WTC11 (cell line): Measurements from ENCODE around the gene CROCC. TPM values are rescaled to one million over a fixed set of nuclear protein-coding genes. Genes with fewer than 3 reads are reported as not detected.
A peak's percentile ranks its signal among the peaks of the same experiment; 100 is the strongest.

Experiments
- ATAC-seq: fragments of 200-7000 bp; cut with Tn5 transposase; 2 replicates; pipeline ENCODE4 v1.10.0; 2021; ENCODE audit warnings: mild to moderate bottlenecking, moderate library complexity
- CTCF ChIA-PET: fragments of 300-600 bp; sonication (Branson Sonifier 250); formaldehyde crosslinking; loops from one replicate; lab custom pipeline; 2021; ENCODE audit warnings: antibody characterized with exemption; lab: Charles Lee
- POLR2A ChIA-PET: fragments of 350-600 bp; sonication (Branson Sonifier 250); formaldehyde crosslinking; loops from one replicate; lab custom pipeline; 2021; ENCODE audit warnings: antibody characterized with exemption; lab: Charles Lee
- DNase-seq: peaks from one replicate; pipeline ENCODE4 v3.0.0; 2021; ENCODE audit warnings: low spot score
- H3K27ac Mint-ChIP-seq: 2 replicates; pipeline ENCODE4 v1.8.0; 2021; ENCODE audit warnings: mixed read lengths
- H3K27me3 Mint-ChIP-seq: 2 replicates; pipeline ENCODE4 v1.8.0; 2021; ENCODE audit warnings: low read depth, mild to moderate bottlenecking, moderate library complexity, mixed read lengths
- H3K36me3 Mint-ChIP-seq: 2 replicates; pipeline ENCODE4 v1.8.0; 2021; ENCODE audit warnings: mixed read lengths
- H3K4me1 Mint-ChIP-seq: 2 replicates; pipeline ENCODE4 v1.8.0; 2022; ENCODE audit warnings: mixed read lengths
- H3K4me3 Mint-ChIP-seq: 2 replicates; pipeline ENCODE4 v1.8.0; 2021; ENCODE audit warnings: mild to moderate bottlenecking, moderate library complexity, mixed read lengths
- H3K9me3 Mint-ChIP-seq: 2 replicates; pipeline ENCODE4 v1.8.0; 2021; ENCODE audit warnings: mixed read lengths
- ATF6 ChIP-seq: sonication (generic); formaldehyde crosslinking; IDR thresholded peaks from 2 replicates; pipeline ENCODE4 v1.8.1; 2023; ENCODE audit warnings: mild to moderate bottlenecking, missing genetic modification reagents
- ELF4 ChIP-seq: sonication (generic); formaldehyde crosslinking; IDR thresholded peaks from 2 replicates; pipeline ENCODE4 v1.8.1; 2022; ENCODE audit warnings: low read depth, mild to moderate bottlenecking, moderate library complexity, missing genetic modification reagents
- FOXK1 ChIP-seq: sonication (generic); formaldehyde crosslinking; IDR thresholded peaks from 2 replicates; pipeline ENCODE4 v1.8.0; 2022; ENCODE audit warnings: mild to moderate bottlenecking, moderate library complexity, missing genetic modification reagents
- FOXP1 ChIP-seq: sonication (generic); formaldehyde crosslinking; IDR thresholded peaks from 2 replicates; pipeline ENCODE4 v1.8.0; 2022; ENCODE audit warnings: missing genetic modification reagents, mild to moderate bottlenecking, moderate library complexity, borderline replicate concordance
- FOXP4 ChIP-seq: sonication (generic); formaldehyde crosslinking; IDR thresholded peaks from 2 replicates; pipeline ENCODE4 v1.8.0; 2022; ENCODE audit warnings: mild to moderate bottlenecking, missing genetic modification reagents
- GTF2I ChIP-seq: fragments of 250-450 bp; sonication (Bioruptor Pico); conservative IDR thresholded peaks from 2 replicates; pipeline ENCODE4 v1.4.0; 2021; ENCODE audit warnings: mild to moderate bottlenecking
- HMGA2 ChIP-seq: fragments of 250-450 bp; sonication (Bioruptor Pico); IDR thresholded peaks from 2 replicates; pipeline ENCODE4 v1.4.0; 2021; ENCODE audit warnings: mild to moderate bottlenecking, moderate library complexity
- IRF1 ChIP-seq: sonication (generic); formaldehyde crosslinking; IDR thresholded peaks from 2 replicates; pipeline ENCODE4 v1.8.0; 2023; ENCODE audit warnings: missing genetic modification reagents
- MAX ChIP-seq: sonication (generic); formaldehyde crosslinking; IDR thresholded peaks from 2 replicates; pipeline ENCODE4 v1.8.0; 2022; ENCODE audit warnings: mild to moderate bottlenecking, missing genetic modification reagents
- MYBL2 ChIP-seq: sonication (generic); formaldehyde crosslinking; IDR thresholded peaks from 2 replicates; pipeline ENCODE4 v1.8.1; 2023; ENCODE audit warnings: mild to moderate bottlenecking, moderate library complexity, missing genetic modification reagents
- NR2C2 ChIP-seq: sonication (generic); formaldehyde crosslinking; IDR thresholded peaks from 2 replicates; pipeline ENCODE4 v1.8.0; 2022; ENCODE audit warnings: mild to moderate bottlenecking, missing genetic modification reagents
- NR3C1 ChIP-seq: sonication (generic); formaldehyde crosslinking; conservative IDR thresholded peaks from 2 replicates; pipeline ENCODE4 v1.8.1; 2023; ENCODE audit warnings: low read depth, mild to moderate bottlenecking, missing genetic modification reagents
- PREB ChIP-seq: sonication (generic); formaldehyde crosslinking; IDR thresholded peaks from 2 replicates; pipeline ENCODE4 v1.8.1; 2022; ENCODE audit warnings: mild to moderate bottlenecking, missing genetic modification reagents, moderate library complexity, borderline replicate concordance
- SOX15 ChIP-seq: fragments of 250-450 bp; sonication (Bioruptor Pico); IDR thresholded peaks from 2 replicates; pipeline ENCODE4 v1.9.0; 2021; ENCODE audit warnings: mild to moderate bottlenecking
- TEAD1 ChIP-seq: sonication (generic); formaldehyde crosslinking; IDR thresholded peaks from 2 replicates; pipeline ENCODE4 v1.8.0; 2022; ENCODE audit warnings: mild to moderate bottlenecking, missing genetic modification reagents
- ZBTB21 ChIP-seq: sonication (generic); formaldehyde crosslinking; IDR thresholded peaks from 2 replicates; pipeline ENCODE4 v1.8.1; 2023; ENCODE audit warnings: mild to moderate bottlenecking, missing genetic modification reagents, borderline replicate concordance
- ZNF416 ChIP-seq: fragments of 250-450 bp; sonication (Bioruptor Pico); IDR thresholded peaks from 2 replicates; pipeline ENCODE4 v1.9.0; 2021; ENCODE audit warnings: mild to moderate bottlenecking, inconsistent platforms
- ZNF423 ChIP-seq: fragments of 250-450 bp; sonication (Bioruptor Pico); IDR thresholded peaks from 2 replicates; pipeline ENCODE4 v2.1.2; 2022; ENCODE audit warnings: mild to moderate bottlenecking, moderate library complexity
- ZNF671 ChIP-seq: fragments of 250-450 bp; sonication (Bioruptor Pico); IDR thresholded peaks from 2 replicates; pipeline ENCODE4 v1.8.0; 2021; ENCODE audit warnings: mild to moderate bottlenecking
- ZSCAN18 ChIP-seq: fragments of 250-450 bp; sonication (Bioruptor Pico); IDR thresholded peaks from 2 replicates; pipeline ENCODE4 v2.1.2; 2022; ENCODE audit warnings: mild to moderate bottlenecking, moderate library complexity
- total RNA-seq: library from RNA; stranded (reverse); gene quantifications from 3 replicates; pipeline ENCODE4 v1.2.3, GENCODE V29; 2021
- TF ChIP-seq, protein P1 (sequence below): sonication (generic); formaldehyde crosslinking; IDR thresholded peaks from 2 replicates; pipeline ENCODE4 v1.8.1; 2022; ENCODE audit warnings: mild to moderate bottlenecking, moderate library complexity, missing genetic modification reagents
- TF ChIP-seq, protein P2 (sequence below): sonication (generic); formaldehyde crosslinking; IDR thresholded peaks from 2 replicates; pipeline ENCODE4 v1.8.1; 2022; ENCODE audit warnings: missing genetic modification reagents, borderline replicate concordance
- TF ChIP-seq, protein P3 (sequence below): fragments of 250-450 bp; sonication (Bioruptor Pico); IDR thresholded peaks from 2 replicates; pipeline ENCODE4 v1.9.0; 2021; ENCODE audit warnings: mild to moderate bottlenecking

CROCC gene
- total RNA-seq, 1 experiment from 2014 or later: 75.6 TPM

DNA sequence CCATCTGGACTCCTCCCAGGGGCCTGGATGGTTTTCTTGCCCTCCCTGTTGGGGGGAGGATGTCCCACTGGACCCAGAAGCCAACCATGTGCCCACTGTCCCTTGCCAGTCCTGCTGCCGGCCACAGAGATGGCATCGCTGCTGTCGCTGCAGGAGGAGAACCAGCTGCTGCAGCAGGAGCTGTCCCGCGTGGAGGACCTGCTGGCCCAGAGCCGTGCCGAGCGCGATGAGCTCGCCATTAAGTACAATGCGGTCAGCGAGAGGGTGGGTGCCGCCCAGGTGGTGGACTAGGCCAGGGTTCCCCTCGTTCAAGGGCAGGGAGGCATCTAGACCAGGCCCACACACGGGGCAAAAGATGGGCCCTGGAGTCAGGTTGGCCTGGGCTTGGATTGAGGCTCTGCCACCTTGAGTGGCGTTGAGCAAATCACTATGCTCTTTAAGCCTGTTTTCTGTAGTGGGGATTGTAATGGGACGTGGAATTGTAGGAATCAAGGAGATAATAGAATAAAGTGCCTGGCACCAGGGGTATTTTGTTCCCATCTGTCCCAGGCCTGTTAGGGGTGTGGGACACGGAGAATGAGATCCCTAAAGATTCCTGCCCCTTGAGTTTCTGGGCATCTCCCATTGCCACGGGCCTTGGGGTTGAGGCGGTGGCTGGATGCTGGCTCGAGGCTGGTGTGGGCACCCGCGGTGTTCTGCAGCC is 2.6 kb downstream of the CROCC start:
- TF ChIP-seq FOXP1 (CRISPR knock-in tag): no peak
- no peak for TF ChIP-seq NR3C1 (CRISPR knock-in tag)
- no peak for TF ChIP-seq FOXK1 (CRISPR knock-in tag)
- TF ChIP-seq PREB (CRISPR knock-in tag): no peak
- no peak for TF ChIP-seq IRF1 (CRISPR knock-in tag)
- TF ChIP-seq ZNF671 (CRISPR knock-in tag): no peak
- no peak for TF ChIP-seq NR2C2 (CRISPR knock-in tag)
- TF ChIP-seq FOXP4 (CRISPR knock-in tag): no peak
- TF ChIP-seq, all 79 proteins: peak for 0
- H3K27ac Mint-ChIP-seq: peak overlapping the region; percentile 73; the same call in 1 of the 2 replicates
- DNase-seq (no peak), ATAC-seq (no peak)
- H3K4me1 Mint-ChIP-seq: peaks cover 35% of the 10 kb centered on the region
- peaks cover 7% of the 10 kb centered on the region; the same call in 1 of the 2 replicates for H3K36me3 Mint-ChIP-seq
- H3K27me3 Mint-ChIP-seq: no peaks in the 10 kb centered on the region
- H3K9me3 Mint-ChIP-seq: no peaks in the 10 kb centered on the region
- ChIA-PET POLR2A (interaction anchor here (0.7 kb wide), 1 partner anchor 31 kb away, joined by 4 read pairs; no protein-coding TSS in a partner anchor), CTCF (interaction anchor here (0.6 to 2.2 kb wide), 7 partner anchors 9 to 638 kb away, joined by 3 to 8 read pairs (median 3); no protein-coding TSS in a partner anchor)
- H3K4me3 Mint-ChIP-seq: no peak overlapping the region

DNA sequence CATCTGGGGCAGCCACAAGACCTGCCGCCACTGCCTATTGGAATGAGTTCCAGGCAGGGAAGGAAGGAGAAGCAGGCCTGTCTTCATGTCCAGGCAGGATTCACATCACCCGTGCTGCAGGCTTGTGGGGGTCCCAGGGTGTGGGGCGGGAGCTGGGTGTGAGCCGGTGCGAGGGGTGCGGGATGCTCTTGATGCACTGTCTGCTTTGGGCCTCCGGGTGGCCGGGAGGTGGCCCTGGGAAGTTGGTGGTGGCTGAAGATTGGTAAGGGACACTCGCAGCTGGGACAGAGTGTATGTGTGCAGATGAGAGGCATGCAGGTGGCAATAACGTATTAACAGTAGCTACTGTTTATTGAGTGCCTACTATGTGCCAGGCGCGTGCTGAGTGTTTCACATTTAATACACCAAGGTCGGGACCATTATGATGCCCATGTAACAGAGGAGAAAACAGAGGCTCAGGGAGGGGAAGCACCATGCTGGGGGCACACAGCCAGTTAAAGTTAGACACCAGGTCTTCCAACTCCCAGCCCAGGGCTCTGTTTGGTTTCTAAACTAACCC is 3.3 kb downstream of the CROCC start:
- no peak overlapping the region for H3K4me3 Mint-ChIP-seq
- H3K4me1 Mint-ChIP-seq: peaks cover 35% of the 10 kb centered on the region
- ATAC-seq (no peak), DNase-seq (no peak)
- peaks cover 7% of the 10 kb centered on the region; the same call in 1 of the 2 replicates for H3K36me3 Mint-ChIP-seq
- no peak for TF ChIP-seq TEAD1
- no peak for TF ChIP-seq ZNF423
- TF ChIP-seq GTF2I (CRISPR knock-in tag): no peak
- TF ChIP-seq MYBL2 (CRISPR knock-in tag): no peak
- TF ChIP-seq ZNF416 (CRISPR knock-in tag): no peak
- TF ChIP-seq SOX15 (CRISPR knock-in tag): no peak
- no peak for TF ChIP-seq ZBTB21 (CRISPR knock-in tag)
- TF ChIP-seq ZNF671 (CRISPR knock-in tag): no peak
- TF ChIP-seq, protein P1, sequence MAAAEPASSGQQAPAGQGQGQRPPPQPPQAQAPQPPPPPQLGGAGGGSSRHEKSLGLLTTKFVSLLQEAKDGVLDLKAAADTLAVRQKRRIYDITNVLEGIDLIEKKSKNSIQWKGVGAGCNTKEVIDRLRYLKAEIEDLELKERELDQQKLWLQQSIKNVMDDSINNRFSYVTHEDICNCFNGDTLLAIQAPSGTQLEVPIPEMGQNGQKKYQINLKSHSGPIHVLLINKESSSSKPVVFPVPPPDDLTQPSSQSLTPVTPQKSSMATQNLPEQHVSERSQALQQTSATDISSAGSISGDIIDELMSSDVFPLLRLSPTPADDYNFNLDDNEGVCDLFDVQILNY (CRISPR knock-in tag): no peak
- no peak for TF ChIP-seq HMGA2 (CRISPR knock-in tag)
- TF ChIP-seq, protein P2, sequence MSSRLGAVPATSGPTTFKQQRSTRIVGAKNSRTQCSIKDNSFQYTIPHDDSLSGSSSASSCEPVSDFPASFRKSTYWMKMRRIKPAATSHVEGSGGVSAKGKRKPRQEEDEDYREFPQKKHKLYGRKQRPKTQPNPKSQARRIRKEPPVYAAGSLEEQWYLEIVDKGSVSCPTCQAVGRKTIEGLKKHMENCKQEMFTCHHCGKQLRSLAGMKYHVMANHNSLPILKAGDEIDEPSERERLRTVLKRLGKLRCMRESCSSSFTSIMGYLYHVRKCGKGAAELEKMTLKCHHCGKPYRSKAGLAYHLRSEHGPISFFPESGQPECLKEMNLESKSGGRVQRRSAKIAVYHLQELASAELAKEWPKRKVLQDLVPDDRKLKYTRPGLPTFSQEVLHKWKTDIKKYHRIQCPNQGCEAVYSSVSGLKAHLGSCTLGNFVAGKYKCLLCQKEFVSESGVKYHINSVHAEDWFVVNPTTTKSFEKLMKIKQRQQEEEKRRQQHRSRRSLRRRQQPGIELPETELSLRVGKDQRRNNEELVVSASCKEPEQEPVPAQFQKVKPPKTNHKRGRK: no peak
- TF ChIP-seq ZSCAN18 (CRISPR knock-in tag): no peak
- TF ChIP-seq ATF6 (CRISPR knock-in tag): no peak
- TF ChIP-seq MAX (CRISPR knock-in tag): no peak
- TF ChIP-seq NR3C1 (CRISPR knock-in tag): no peak
- TF ChIP-seq, protein P3, sequence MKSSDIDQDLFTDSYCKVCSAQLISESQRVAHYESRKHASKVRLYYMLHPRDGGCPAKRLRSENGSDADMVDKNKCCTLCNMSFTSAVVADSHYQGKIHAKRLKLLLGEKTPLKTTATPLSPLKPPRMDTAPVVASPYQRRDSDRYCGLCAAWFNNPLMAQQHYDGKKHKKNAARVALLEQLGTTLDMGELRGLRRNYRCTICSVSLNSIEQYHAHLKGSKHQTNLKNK: no peak
- no peak for TF ChIP-seq ELF4 (CRISPR knock-in tag)
- ChIA-PET POLR2A (no interaction called here), CTCF (interaction anchor here (0.6 to 2.2 kb wide), 5 partner anchors 10 to 638 kb away, joined by 3 to 8 read pairs (median 3); no protein-coding TSS in a partner anchor)
- H3K9me3 Mint-ChIP-seq: no peaks in the 10 kb centered on the region
- no peaks in the 10 kb centered on the region for H3K27me3 Mint-ChIP-seq
- H3K27ac Mint-ChIP-seq: peak overlapping the region; percentile 67
